HG03064 (cell line): Measurements from ENCODE around the gene PPP2CA.
A peak's percentile ranks its signal among the peaks of the same experiment; 100 is the strongest.
"Not testable (repeated sequence)": the region's sequence is repeated elsewhere in the genome, so short reads cannot be mapped to it uniquely, and the experiment has no call there.

Experiments
- ATAC-seq: cut with Tn5 transposase; IDR thresholded peaks from one replicate; pipeline ENCODE4 v1.9.1; 2021; ENCODE audit warnings: low read depth; ENCODE audit not compliant: unreplicated experiment

Gene PPP2CA

GRCh38 chr5:134225780-134226440 is at the start of gene PPP2CA:
PPP2CA (minus strand) TSS chr5:134226073; CDS start chr5:134225861, 212 bp downstream.
- ATAC-seq, result peak; percentile 86

- ATAC-seq, result no peak
Measured at GRCh38 chr5:134273642-134274395, 47.9 kb upstream of the PPP2CA start.

GRCh38 chr5:134271059-134271458 is 45.2 kb upstream of the PPP2CA start:
- ATAC-seq, result no peak

- no peak for ATAC-seq
Measured at GRCh38 chr5:134268919-134269318, 43.0 kb upstream of the PPP2CA start.

- no peak for ATAC-seq
Measured at GRCh38 chr5:134268019-134268601, 42.2 kb upstream of the PPP2CA start.

- no peak for ATAC-seq
Measured at GRCh38 chr5:134267366-134268018, 41.6 kb upstream of the PPP2CA start.

- ATAC-seq, result no peak
Measured at GRCh38 chr5:134263801-134264200, 37.9 kb upstream of the PPP2CA start.

GRCh38 chr5:134262629-134263028 is 36.8 kb upstream of the PPP2CA start:
- not testable (repeated sequence) for ATAC-seq

- no peak for ATAC-seq
Measured at GRCh38 chr5:134258896-134259295, 33.0 kb upstream of the PPP2CA start.

GRCh38 chr5:134257176-134257575 is 31.3 kb upstream of the PPP2CA start:
- ATAC-seq, result no peak

- no peak for ATAC-seq
Measured at GRCh38 chr5:134255418-134256150, 29.7 kb upstream of the PPP2CA start.

GRCh38 chr5:134253368-134254153 is 27.7 kb upstream of the PPP2CA start:
- not testable (repeated sequence) for ATAC-seq

GRCh38 chr5:134252671-134253070 is 26.8 kb upstream of the PPP2CA start:
- ATAC-seq, result no peak

- ATAC-seq, result no peak
Measured at GRCh38 chr5:134250949-134251348, 25.1 kb upstream of the PPP2CA start.

GRCh38 chr5:134249469-134250379 is 23.9 kb upstream of the PPP2CA start:
- ATAC-seq, result no peak

- ATAC-seq, result no peak
Measured at GRCh38 chr5:134248256-134248655, 22.4 kb upstream of the PPP2CA start.

GRCh38 chr5:134247428-134248224 is 21.8 kb upstream of the PPP2CA start:
- ATAC-seq, result no peak
